HL-60/S4 treated with retinoic acid at 250 ng/mL for 4 days and 3 days (cell line): Measurements from ENCODE around the gene ANXA1.

Experiments
- in situ Hi-C: fragments of 300-500 bp; cut with MboI; formaldehyde crosslinking; loops from 2 replicates; pipeline ENCODE4 v1.7.0; 2022; ENCODE audit warnings: low sequenced_read_pairs

The ANXA1 gene

DNA sequence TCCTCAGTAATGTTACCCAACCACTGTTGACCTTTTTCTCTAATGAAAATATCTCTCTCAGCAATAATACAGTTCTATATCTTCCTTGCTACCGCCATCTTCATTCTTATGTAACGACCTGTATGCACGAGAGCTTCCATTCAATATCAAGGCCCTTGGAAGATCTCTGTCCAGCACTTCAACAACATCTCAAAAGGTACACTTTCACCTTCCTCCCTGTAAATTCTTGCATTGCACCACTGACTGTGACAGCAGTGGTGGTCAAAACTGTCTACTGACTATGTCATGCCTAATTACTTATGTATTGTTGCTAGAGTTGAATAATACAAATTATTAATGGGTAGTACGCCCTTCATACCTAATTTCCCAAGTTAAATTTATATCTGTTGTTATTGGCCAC, 53.3 kb downstream of the ANXA1 start:
- in situ Hi-C loops = no loop called here

DNA sequence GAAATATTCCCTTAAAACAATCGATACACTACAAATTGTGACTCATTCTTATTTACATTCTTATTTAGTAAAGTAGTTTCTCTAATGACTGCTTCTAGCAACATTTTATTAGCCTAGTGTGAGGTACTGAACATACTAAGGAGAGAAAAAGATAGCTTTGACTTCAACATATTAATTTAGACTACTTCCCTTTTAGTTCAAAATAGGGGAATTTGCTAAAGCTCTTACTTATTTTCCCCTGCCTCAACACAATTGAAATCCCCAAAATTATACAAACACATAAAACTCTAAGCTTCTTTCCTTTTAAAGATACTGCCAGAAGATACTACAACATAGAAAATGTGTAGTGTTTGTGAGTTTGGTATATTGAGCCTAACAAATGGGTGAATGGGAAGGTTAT, 55.2 kb downstream of the ANXA1 start:
- in situ Hi-C loops = no loop called here

DNA sequence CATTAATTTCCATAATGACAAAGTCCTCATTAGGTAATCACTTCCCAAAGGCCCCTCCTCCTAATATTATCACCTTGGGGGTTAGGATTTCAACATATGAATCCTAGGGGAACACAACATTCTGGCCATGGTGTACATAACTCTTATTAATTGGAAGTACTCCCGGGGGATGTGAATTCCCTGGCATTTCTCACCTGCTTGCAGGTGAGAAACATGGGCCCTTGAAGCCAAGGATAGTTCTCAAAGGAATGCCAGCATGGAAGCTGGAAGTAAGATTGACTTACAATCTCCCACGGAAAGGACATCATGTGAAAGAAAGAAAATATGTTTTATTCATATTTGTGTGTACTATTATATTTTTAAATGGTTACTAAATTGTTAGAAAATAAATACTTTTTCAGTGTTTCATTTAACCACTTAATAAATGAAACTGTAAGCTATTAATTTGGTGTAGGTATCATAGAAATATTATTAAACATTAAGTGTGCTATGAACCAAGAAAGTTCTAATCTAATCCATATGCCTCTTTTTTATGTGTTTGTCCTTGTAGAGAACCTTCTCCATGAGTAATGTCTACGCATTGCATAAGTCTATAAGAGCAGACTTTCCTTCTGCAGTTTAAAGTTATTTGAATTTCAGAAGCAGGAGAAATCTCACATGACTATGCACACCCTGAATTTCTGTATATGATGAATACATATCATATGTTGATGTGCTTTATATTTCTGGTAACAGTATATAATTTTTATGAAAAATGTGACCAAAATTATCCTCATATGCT, 59.4 kb downstream of the ANXA1 start:
- in situ Hi-C loops = no loop called here

DNA sequence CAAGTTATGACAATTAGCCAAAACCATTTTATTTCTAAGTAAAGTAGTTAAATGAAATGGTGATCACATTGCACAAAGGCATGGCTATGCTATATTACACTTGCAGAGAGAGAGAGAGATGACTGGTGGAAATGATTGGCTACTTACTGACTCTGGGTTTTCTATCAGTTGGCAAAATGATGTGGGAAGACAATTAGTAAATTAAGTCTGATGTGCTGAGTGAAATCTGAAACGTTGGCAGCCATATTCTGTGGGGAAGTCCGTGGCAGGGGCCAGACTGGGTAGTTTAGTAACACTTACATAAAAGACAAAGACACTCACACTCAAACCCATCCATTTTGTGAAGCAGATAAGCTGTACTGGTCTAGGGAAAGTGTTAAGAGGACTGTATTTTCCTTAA, 61.6 kb downstream of the ANXA1 start:
- in situ Hi-C loops = no loop called here

DNA sequence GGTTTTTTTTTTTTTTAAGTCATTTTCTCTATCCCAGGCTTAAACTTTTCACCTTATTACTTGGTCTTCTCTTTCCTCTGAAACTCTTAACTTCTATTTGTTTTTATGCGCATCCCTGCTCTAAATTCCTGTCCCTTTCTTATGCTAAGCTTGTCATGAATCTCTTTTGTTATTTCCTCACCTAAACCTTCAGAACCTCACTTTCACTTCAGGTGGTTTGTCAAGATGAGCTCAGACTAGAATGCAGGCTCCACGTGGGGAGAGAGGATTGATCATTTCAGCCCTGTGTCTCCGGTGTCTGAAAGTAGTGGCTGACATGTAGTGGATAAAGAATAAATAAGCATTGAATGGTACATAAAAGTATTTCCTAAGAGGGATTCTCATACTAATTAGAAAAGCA, 63.6 kb downstream of the ANXA1 start:
- in situ Hi-C loops = no loop called here

DNA sequence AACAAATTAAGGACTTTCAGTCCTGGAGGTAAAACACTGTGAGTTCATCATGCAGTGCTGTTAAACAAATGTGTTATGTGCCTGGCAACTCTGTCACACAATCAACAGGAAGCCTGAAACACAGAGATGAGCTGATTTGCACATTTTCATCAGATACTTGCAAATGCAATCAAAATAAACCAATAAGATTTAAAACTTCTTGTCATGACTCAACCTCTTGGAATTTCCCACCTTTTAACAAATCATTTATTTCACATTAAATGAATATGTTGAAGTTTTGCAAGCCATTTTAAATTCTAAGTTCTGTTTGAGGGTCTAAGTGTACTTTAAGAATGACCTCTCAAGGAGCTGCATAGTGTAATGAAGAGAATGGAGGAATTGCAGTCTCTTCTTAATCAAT, 64.4 kb downstream of the ANXA1 start:
- in situ Hi-C loops = no loop called here
